Liver (tissue), 9 donors: ENCODE results near the gene AAGAB. TPM values are rescaled to one million over a fixed set of nuclear protein-coding genes. Genes with fewer than 3 reads are reported as not detected.

ENCODE experiments used
- DNase-seq: peaks from one replicate; pipeline ENCODE4 v3.0.0-alpha.2; 2017; ENCODE audit warnings: low spot score
- H3K27ac ChIP-seq, 2 donors: one replicate each; pipeline ENCODE4 v1.7.0; 2013; ENCODE audit warnings: inconsistent platforms in 2 of 2, low read length in 2 of 2, control low read depth in 1 of 2, low read depth in 1 of 2, mild to moderate bottlenecking in 1 of 2
- H3K27me3 ChIP-seq, 4 donors: one replicate each; pipeline versions ENCODE4 v1.6.1 to v1.7.0; 2013; ENCODE audit warnings: low read length in 3 of 4, inconsistent platforms in 1 of 4, mild to moderate bottlenecking in 1 of 4, moderate library complexity in 1 of 4; ENCODE audit not compliant: control insufficient read depth in 4 of 4, insufficient read depth in 4 of 4
- H3K36me3 ChIP-seq, 4 donors: one replicate each; pipeline versions ENCODE4 v1.6.1 to v1.7.0; 2013; ENCODE audit warnings: low read length in 3 of 4, mild to moderate bottlenecking in 3 of 4, low read depth in 1 of 4, moderate library complexity in 1 of 4; ENCODE audit not compliant: control insufficient read depth in 4 of 4, insufficient read depth in 3 of 4
- H3K4me1 ChIP-seq, 4 donors: one replicate each; pipeline versions ENCODE4 v1.6.1 to v1.7.0; 2013; ENCODE audit warnings: low read length in 3 of 4, mild to moderate bottlenecking in 3 of 4, moderate library complexity in 1 of 4; ENCODE audit not compliant: control insufficient read depth in 4 of 4, insufficient read depth in 4 of 4
- H3K4me3 ChIP-seq, 3 donors: one replicate each; pipeline versions ENCODE4 v1.6.1 to v1.7.0; 2013; ENCODE audit warnings: low read length in 3 of 3, control low read depth in 1 of 3, low read depth in 1 of 3, mild to moderate bottlenecking in 1 of 3
- H3K9ac ChIP-seq, 2 donors: one replicate each; pipeline ENCODE4 v1.7.0; 2013; ENCODE audit warnings: low read length in 2 of 2, mild to moderate bottlenecking in 2 of 2, moderate library complexity in 2 of 2, control low read depth in 1 of 2, low read depth in 1 of 2
- H3K9me3 ChIP-seq, 4 donors: one replicate each; pipeline versions ENCODE4 v1.6.1 to v1.7.0; 2013; ENCODE audit warnings: low read length in 3 of 4; ENCODE audit not compliant: control insufficient read depth in 4 of 4
- ATF3 ChIP-seq: IDR thresholded peaks from 2 replicates; pipeline ENCODE4 v1.6.1; 2016; ENCODE audit warnings: antibody characterized with exemption
- CTCF ChIP-seq: fragments of 150-350 bp; IDR thresholded peaks from 2 replicates; pipeline ENCODE4 v1.5.1; 2017; ENCODE audit warnings: improper control_type of control experiment, low read depth, low read length; ENCODE audit not compliant: missing input control
- EGR1 ChIP-seq, 2 donors: IDR thresholded peaks; 2 replicates each; pipeline ENCODE4 v1.6.1; 2016 to 2018; ENCODE audit warnings: antibody characterized with exemption in 2 of 2, low read depth in 2 of 2
- FOXA1 ChIP-seq: IDR thresholded peaks from 2 replicates; pipeline ENCODE4 v1.6.1; 2016; ENCODE audit warnings: antibody characterized with exemption
- FOXA2 ChIP-seq: IDR thresholded peaks from 2 replicates; pipeline ENCODE4 v1.6.1; 2016; ENCODE audit warnings: antibody characterized with exemption
- GABPA ChIP-seq, 2 donors: IDR thresholded peaks in 1 of 2; conservative IDR thresholded peaks in 1 of 2; 2 replicates each; pipeline ENCODE4 v1.6.1; 2016; ENCODE audit warnings: antibody characterized with exemption in 2 of 2, mild to moderate bottlenecking in 1 of 2, moderate library complexity in 1 of 2
- HNF4A ChIP-seq, 2 donors: conservative IDR thresholded peaks; 2 replicates each; pipeline ENCODE4 v1.6.1; 2016; ENCODE audit warnings: antibody characterized with exemption in 2 of 2, mild to moderate bottlenecking in 2 of 2
- HNF4G ChIP-seq: IDR thresholded peaks from 2 replicates; pipeline ENCODE4 v1.6.1; 2016; ENCODE audit warnings: antibody characterized with exemption
- JUND ChIP-seq, 2 donors: IDR thresholded peaks; 2 replicates each; pipeline ENCODE4 v1.6.1; 2016; ENCODE audit warnings: antibody characterized with exemption in 2 of 2
- MAX ChIP-seq: IDR thresholded peaks from 2 replicates; pipeline ENCODE4 v1.6.1; 2016; ENCODE audit warnings: antibody characterized with exemption
- NR2F2 ChIP-seq: IDR thresholded peaks from 2 replicates; pipeline ENCODE4 v1.6.1; 2016; ENCODE audit warnings: antibody characterized with exemption
- RAD21 ChIP-seq, 2 donors: IDR thresholded peaks; 2 replicates each; pipeline ENCODE4 v1.6.1; 2016; ENCODE audit warnings: antibody characterized with exemption in 2 of 2, mild to moderate bottlenecking in 2 of 2
- REST ChIP-seq: IDR thresholded peaks from 2 replicates; pipeline ENCODE4 v1.6.1; 2016; ENCODE audit warnings: antibody characterized with exemption, mild to moderate bottlenecking
- RXRA ChIP-seq, 2 donors: IDR thresholded peaks; 2 replicates each; pipeline ENCODE4 v1.6.1; 2017 to 2018; ENCODE audit warnings: antibody characterized with exemption in 2 of 2, mild to moderate bottlenecking in 1 of 2
- SP1 ChIP-seq: IDR thresholded peaks from 2 replicates; pipeline ENCODE4 v1.6.1; 2018; ENCODE audit warnings: antibody characterized with exemption, mild to moderate bottlenecking
- TAF1 ChIP-seq: conservative IDR thresholded peaks from 2 replicates; pipeline ENCODE4 v1.6.1; 2016; ENCODE audit warnings: antibody characterized with exemption, mild to moderate bottlenecking
- WGBS: extraction: QIAGEN DNeasy Blood & Tissue Kit; methylation state at CpG from one replicate; pipeline ENCODE4 v1.1.7; 2013; 5-methylcytosine and 5-hydroxymethylcytosine counted together
- polyA plus RNA-seq, 2 donors: library from polyadenylated mRNA; stranded (reverse) in 1 of 2; unstranded in 1 of 2; fragments of 200-250 nt in 1 of 2; fragments of >200 nt in 1 of 2; fragmentation: Nextera tagmentation in 1 of 2; extraction: Ambion mirVana in 1 of 2; gene quantifications; one replicate each; pipeline versions ENCODE4 v1.2.1 to v1.2.3, GENCODE V29; 2013 to 2015
- total RNA-seq, 2 donors: library from RNA; depleted of rRNA; stranded (reverse); fragments of >200 nt; gene quantifications; one replicate each; pipeline ENCODE4 v1.2.3, GENCODE V29; 2014
- donor health status: healthy.
- donor health status: healthy.
- donor health status: healthy.
- donor health status: healthy.
- donor health status: healthy.

Gene AAGAB
- total and polyA plus RNA-seq, 4 donors = 3.6 to 22.3 (median 13.0) TPM

GRCh38 chr15:67161881-67162280 lies 92.6 kb downstream of the AAGAB start:
- H3K4me1 ChIP-seq = peaks cover 0 to 5% (median under 1%) of the 10 kb centered on the region in 4 donors
- DNase-seq = no peak
- 90% methylated on average over 4 of the region's 4 CpGs for WGBS

More at GRCh38 chr15:67161881-67162280, 92.6 kb downstream of the AAGAB start:
- H3K27me3 ChIP-seq = no peaks in the 10 kb centered on the region
- H3K36me3 ChIP-seq = peaks cover 0 to 22% (median 4%) of the 10 kb centered on the region in 4 donors
- no peak overlapping the region for H3K9ac ChIP-seq
- TF ChIP-seq GABPA (IDR thresholded peaks at IDR 0.05 in 1 of 2, conservative IDR thresholded peaks at IDR 0.05 in 1 of 2) (no peak), ATF3 (no peak), FOXA1 (no peak), REST (no peak), HNF4G (no peak), RXRA (IDR thresholded peaks at IDR 0.05) (no peak), SP1 (no peak), EGR1 (IDR thresholded peaks at IDR 0.05; ENCODE audit: low read depth in 2 of 2) (no peak), FOXA2 (no peak), JUND (IDR thresholded peaks at IDR 0.05) (no peak), HNF4A (conservative IDR thresholded peaks at IDR 0.05) (no peak), CTCF (no peak), RAD21 (IDR thresholded peaks at IDR 0.05) (no peak), TAF1 (no peak), NR2F2 (no peak), MAX (no peak)
- H3K27ac ChIP-seq = no peak overlapping the region
- H3K9me3 ChIP-seq = no peaks in the 10 kb centered on the region
- H3K4me3 ChIP-seq = no peak overlapping the region
